MM.1S (cell line): Measurements from ENCODE around the gene ZNF346.

Experiments
- CTCF ChIP-seq: fragments of 300-600 bp; sonication (generic); IDR thresholded peaks from 2 replicates; pipeline ENCODE4 v1.5.1; 2016; ENCODE audit warnings: antibody characterized with exemption, low read length, mixed read lengths
- EZH2 ChIP-seq: fragments of 300-600 bp; sonication (generic); optimal IDR thresholded peaks from 2 replicates; pipeline ENCODE3; 2017; ENCODE audit warnings: low read depth, mild to moderate bottlenecking, antibody characterized with exemption, low read length, mixed read lengths

GRCh38 chr5:177041936-177042335 is 19.4 kb downstream of the ZNF346 start:
- no peak for TF ChIP-seq CTCF
- TF ChIP-seq EZH2: no peak
